Liver (tissue), 3 donors: ENCODE measurements around the gene SMYD3.

Experiments
- GABPA ChIP-seq, 2 donors: IDR thresholded peaks in 1 of 2; conservative IDR thresholded peaks in 1 of 2; 2 replicates each; pipeline ENCODE4 v1.6.1; 2016; ENCODE audit warnings: antibody characterized with exemption in 2 of 2, mild to moderate bottlenecking in 1 of 2, moderate library complexity in 1 of 2
- NR2F2 ChIP-seq: IDR thresholded peaks from 2 replicates; pipeline ENCODE4 v1.6.1; 2016; ENCODE audit warnings: antibody characterized with exemption
- RAD21 ChIP-seq, 2 donors: IDR thresholded peaks; 2 replicates each; pipeline ENCODE4 v1.6.1; 2016; ENCODE audit warnings: antibody characterized with exemption in 2 of 2, mild to moderate bottlenecking in 2 of 2
- RXRA ChIP-seq, 2 donors: IDR thresholded peaks; 2 replicates each; pipeline ENCODE4 v1.6.1; 2017 to 2018; ENCODE audit warnings: antibody characterized with exemption in 2 of 2, mild to moderate bottlenecking in 1 of 2
- SP1 ChIP-seq: IDR thresholded peaks from 2 replicates; pipeline ENCODE4 v1.6.1; 2018; ENCODE audit warnings: antibody characterized with exemption, mild to moderate bottlenecking
- YY1 ChIP-seq: IDR thresholded peaks from 2 replicates; pipeline ENCODE4 v1.6.1; 2016; ENCODE audit warnings: antibody characterized with exemption, mild to moderate bottlenecking
- TF ChIP-seq, protein P1 (sequence below): fragments of 150-350 bp; IDR thresholded peaks from 2 replicates; pipeline ENCODE4 v1.5.1; 2017; ENCODE audit warnings: improper control_type of control experiment, low read depth, low read length; ENCODE audit not compliant: missing input control
- TF ChIP-seq, protein P2 (sequence below): IDR thresholded peaks from 2 replicates; pipeline ENCODE4 v1.6.1; 2016; ENCODE audit warnings: antibody characterized with exemption, mild to moderate bottlenecking
- TF ChIP-seq, protein P3 (sequence below): IDR thresholded peaks from 2 replicates; pipeline ENCODE4 v1.6.1; 2016; ENCODE audit warnings: antibody characterized with exemption
- donor health status: healthy.
- donor health status: healthy.

DNA sequence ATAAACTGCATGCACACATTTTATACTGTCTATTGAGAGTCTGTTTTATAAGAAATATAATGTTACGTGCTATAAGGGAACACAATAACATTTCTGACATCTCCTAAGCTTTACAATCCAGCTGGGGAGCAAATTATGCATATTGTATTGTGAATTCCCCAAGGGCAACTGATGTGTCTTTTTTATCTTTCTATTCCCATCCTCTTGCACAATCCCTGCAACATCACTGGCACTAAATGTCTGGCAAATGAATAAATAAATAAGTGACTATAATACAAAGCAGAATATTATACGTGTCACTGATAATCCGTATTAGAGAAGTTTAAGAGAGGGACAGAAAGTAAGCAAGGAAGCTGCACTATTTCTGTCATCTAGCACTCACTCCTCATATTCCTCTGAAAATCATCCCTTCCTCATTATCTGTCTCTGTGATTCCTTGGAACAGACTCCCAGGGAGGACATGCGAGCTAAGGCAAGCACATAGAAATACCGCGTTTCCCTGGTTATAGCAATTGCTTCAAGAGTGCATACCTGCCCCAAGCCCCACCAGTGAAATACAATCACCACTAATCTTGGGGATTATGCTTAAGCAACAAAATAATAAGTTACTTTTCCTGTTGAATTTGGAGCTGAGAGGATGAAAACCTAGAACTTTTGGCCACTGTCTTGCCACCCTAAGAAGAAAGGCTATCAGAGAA is 205.4 kb downstream of the SMYD3 start:
- TF ChIP-seq, protein P1, sequence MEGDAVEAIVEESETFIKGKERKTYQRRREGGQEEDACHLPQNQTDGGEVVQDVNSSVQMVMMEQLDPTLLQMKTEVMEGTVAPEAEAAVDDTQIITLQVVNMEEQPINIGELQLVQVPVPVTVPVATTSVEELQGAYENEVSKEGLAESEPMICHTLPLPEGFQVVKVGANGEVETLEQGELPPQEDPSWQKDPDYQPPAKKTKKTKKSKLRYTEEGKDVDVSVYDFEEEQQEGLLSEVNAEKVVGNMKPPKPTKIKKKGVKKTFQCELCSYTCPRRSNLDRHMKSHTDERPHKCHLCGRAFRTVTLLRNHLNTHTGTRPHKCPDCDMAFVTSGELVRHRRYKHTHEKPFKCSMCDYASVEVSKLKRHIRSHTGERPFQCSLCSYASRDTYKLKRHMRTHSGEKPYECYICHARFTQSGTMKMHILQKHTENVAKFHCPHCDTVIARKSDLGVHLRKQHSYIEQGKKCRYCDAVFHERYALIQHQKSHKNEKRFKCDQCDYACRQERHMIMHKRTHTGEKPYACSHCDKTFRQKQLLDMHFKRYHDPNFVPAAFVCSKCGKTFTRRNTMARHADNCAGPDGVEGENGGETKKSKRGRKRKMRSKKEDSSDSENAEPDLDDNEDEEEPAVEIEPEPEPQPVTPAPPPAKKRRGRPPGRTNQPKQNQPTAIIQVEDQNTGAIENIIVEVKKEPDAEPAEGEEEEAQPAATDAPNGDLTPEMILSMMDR = no peak
- TF ChIP-seq SP1 (no peak), NR2F2 (no peak), RXRA (IDR thresholded peaks at IDR 0.05) (no peak), RAD21 (IDR thresholded peaks at IDR 0.05) (no peak), GABPA (IDR thresholded peaks at IDR 0.05 in 1 of 2, conservative IDR thresholded peaks at IDR 0.05 in 1 of 2) (no peak), YY1 (peak; percentile 18)
- TF ChIP-seq, protein P2, sequence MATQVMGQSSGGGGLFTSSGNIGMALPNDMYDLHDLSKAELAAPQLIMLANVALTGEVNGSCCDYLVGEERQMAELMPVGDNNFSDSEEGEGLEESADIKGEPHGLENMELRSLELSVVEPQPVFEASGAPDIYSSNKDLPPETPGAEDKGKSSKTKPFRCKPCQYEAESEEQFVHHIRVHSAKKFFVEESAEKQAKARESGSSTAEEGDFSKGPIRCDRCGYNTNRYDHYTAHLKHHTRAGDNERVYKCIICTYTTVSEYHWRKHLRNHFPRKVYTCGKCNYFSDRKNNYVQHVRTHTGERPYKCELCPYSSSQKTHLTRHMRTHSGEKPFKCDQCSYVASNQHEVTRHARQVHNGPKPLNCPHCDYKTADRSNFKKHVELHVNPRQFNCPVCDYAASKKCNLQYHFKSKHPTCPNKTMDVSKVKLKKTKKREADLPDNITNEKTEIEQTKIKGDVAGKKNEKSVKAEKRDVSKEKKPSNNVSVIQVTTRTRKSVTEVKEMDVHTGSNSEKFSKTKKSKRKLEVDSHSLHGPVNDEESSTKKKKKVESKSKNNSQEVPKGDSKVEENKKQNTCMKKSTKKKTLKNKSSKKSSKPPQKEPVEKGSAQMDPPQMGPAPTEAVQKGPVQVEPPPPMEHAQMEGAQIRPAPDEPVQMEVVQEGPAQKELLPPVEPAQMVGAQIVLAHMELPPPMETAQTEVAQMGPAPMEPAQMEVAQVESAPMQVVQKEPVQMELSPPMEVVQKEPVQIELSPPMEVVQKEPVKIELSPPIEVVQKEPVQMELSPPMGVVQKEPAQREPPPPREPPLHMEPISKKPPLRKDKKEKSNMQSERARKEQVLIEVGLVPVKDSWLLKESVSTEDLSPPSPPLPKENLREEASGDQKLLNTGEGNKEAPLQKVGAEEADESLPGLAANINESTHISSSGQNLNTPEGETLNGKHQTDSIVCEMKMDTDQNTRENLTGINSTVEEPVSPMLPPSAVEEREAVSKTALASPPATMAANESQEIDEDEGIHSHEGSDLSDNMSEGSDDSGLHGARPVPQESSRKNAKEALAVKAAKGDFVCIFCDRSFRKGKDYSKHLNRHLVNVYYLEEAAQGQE = no peak
- TF ChIP-seq, protein P3, sequence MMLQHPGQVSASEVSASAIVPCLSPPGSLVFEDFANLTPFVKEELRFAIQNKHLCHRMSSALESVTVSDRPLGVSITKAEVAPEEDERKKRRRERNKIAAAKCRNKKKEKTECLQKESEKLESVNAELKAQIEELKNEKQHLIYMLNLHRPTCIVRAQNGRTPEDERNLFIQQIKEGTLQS = no peak
